HepG2 (cell line): ENCODE results near the gene KRTAP5-6. TPM values are rescaled to one million over a fixed set of nuclear protein-coding genes. Genes with fewer than 3 reads are reported as not detected.
A peak's percentile ranks its signal among the peaks of the same experiment; 100 is the strongest.

Source experiments
- ATAC-seq: fragments of 200-7000 bp; cut with Tn5 transposase; 3 replicates; pipeline ENCODE4 v1.9.1; 2020; ENCODE audit warnings: mild to moderate bottlenecking, moderate library complexity
- BruUV-seq: library from RNA; stranded (reverse); fragments of 400-500 nt; replicated peaks from 2 replicates; lab custom pipeline; 2021; lab: Mats Ljungman, UMichigan
- CTCF ChIA-PET: fragments of 300-600 bp; formaldehyde crosslinking; extraction: SDS; loops from one replicate; lab custom pipeline; 2021; ENCODE audit warnings: low total read pairs, inconsistent platforms, low intra/inter-chr PET ratio; lab: Yijun Ruan, JAX
- POLR2A ChIA-PET: fragments of 350-600 bp; sonication (Branson Sonifier 250); formaldehyde crosslinking; loops from one replicate; lab custom pipeline; 2020; ENCODE audit warnings: antibody characterized with exemption, inconsistent platforms; lab: Yijun Ruan, JAX
- DNase-seq: peaks from one replicate; pipeline ENCODE4 v3.0.0-alpha.2; 2015; ENCODE audit warnings: low spot score
- FAIRE-seq: peaks from 3 replicates; lab custom pipeline; 2011; peaks lifted over from hg19 to GRCh38; lab: Jason Lieb, UNC
- H2AFZ ChIP-seq: one replicate; pipeline ENCODE4 v1.6.1; 2011; ENCODE audit warnings: low read length, inconsistent platforms
- H3K27ac ChIP-seq: fragments of 300-600 bp; 3 replicates; pipeline ENCODE4 v1.8.0; 2011; ENCODE audit warnings: mixed run types, mild to moderate bottlenecking, mixed read lengths, low read length, inconsistent platforms; ENCODE audit not compliant: insufficient read depth; ENCODE audit errors: extremely low read length
- H3K27me3 ChIP-seq, 2 experiments: fragments of 200-600 bp in 1 of 2; 2 replicates in 1 of 2; 3 replicates in 1 of 2; pipeline versions ENCODE4 v1.6.0 to v1.8.0; 2011; ENCODE audit warnings: low read length in 2 of 2, mild to moderate bottlenecking in 2 of 2, moderate library complexity in 2 of 2, inconsistent platforms in 1 of 2; ENCODE audit not compliant: insufficient read depth in 2 of 2, control insufficient read depth in 1 of 2
- H3K36me3 ChIP-seq, 2 experiments: fragments of 200-600 bp in 1 of 2; replicated peaks in 1 of 2; 2 replicates in 1 of 2; 3 replicates in 1 of 2; pipeline versions ENCODE4 v1.5.1 to v1.8.0; 2011; ENCODE audit warnings: low read length in 2 of 2, inconsistent platforms in 1 of 2; ENCODE audit not compliant: insufficient read depth in 2 of 2, control insufficient read depth in 1 of 2
- H3K4me1 ChIP-seq: 2 replicates; pipeline ENCODE4 v1.5.1; 2012; ENCODE audit warnings: low read length, inconsistent platforms; ENCODE audit not compliant: insufficient read depth
- H3K4me2 ChIP-seq: 2 replicates; pipeline ENCODE4 v1.6.0; 2011; ENCODE audit warnings: low read depth, low read length, inconsistent platforms
- H3K4me3 ChIP-seq, 3 experiments: fragments of 200-600 bp in 1 of 3; sonication (generic), shearing (Covaris generic) in 1 of 3; replicated peaks in 1 of 3; 2 replicates each; pipeline ENCODE4 v1.5.1; 2011 to 2016; ENCODE audit warnings: low read length in 3 of 3, inconsistent platforms in 2 of 3, low read depth in 2 of 3, mild to moderate bottlenecking in 2 of 3, control low read depth in 1 of 3, mixed read lengths in 1 of 3; ENCODE audit not compliant: insufficient read depth in 1 of 3
- H3K79me2 ChIP-seq: one replicate; pipeline ENCODE4 v1.6.1; 2011; ENCODE audit warnings: low read length, inconsistent platforms; ENCODE audit not compliant: insufficient read depth
- H3K9ac ChIP-seq: 2 replicates; pipeline ENCODE4 v1.6.0; 2011; ENCODE audit warnings: mild to moderate bottlenecking, low read depth, low read length, inconsistent platforms; ENCODE audit not compliant: insufficient read depth
- H3K9me3 ChIP-seq: 2 replicates; pipeline ENCODE4 v1.5.1; 2012; ENCODE audit warnings: mild to moderate bottlenecking, low read length
- H4K20me1 ChIP-seq: 2 replicates; pipeline ENCODE4 v1.6.0; 2011; ENCODE audit warnings: inconsistent platforms, mild to moderate bottlenecking, low read length, moderate library complexity; ENCODE audit not compliant: insufficient read depth
- ZBTB38 ChIP-seq: sonication (generic); formaldehyde crosslinking; IDR thresholded peaks from 2 replicates; pipeline ENCODE4 v1.5.1; 2020; ENCODE audit warnings: mild to moderate bottlenecking, missing genetic modification reagents
- WGBS: methylation state at CpG from one replicate; pipeline ENCODE4 v1.1.6; 2017; ENCODE audit warnings: low lambda C conversion rate; 5-methylcytosine and 5-hydroxymethylcytosine counted together
- in situ Hi-C: cut with HindIII; loops from 2 replicates; pipeline ENCODE4 v1.10.0; 2017; ENCODE audit warnings: low pct_unique_long_range_greater_than_20kb; ENCODE audit not compliant: extremely low pct_ligation_motif_present
- intact Hi-C: fragments of 100-400 bp; cut with micrococcal nuclease; formaldehyde crosslinking; loops from one replicate; pipeline ENCODE4 v1.10.0; 2022; ENCODE audit not compliant: unreplicated experiment
- polyA plus RNA-seq, 8 experiments: library from polyadenylated mRNA; depleted of rRNA in 3 of 8; stranded (reverse) in 7 of 8; unstranded in 1 of 8; fragments of >200 nt; fragmentation: Illumina TruSeq in 4 of 8; extraction: Trizol in 4 of 8; gene quantifications; 2 replicates each; pipeline versions ENCODE4 v1.2.1 to v1.2.3, GENCODE V29; 2011 to 2016; ENCODE audit warnings: low read depth in 4 of 8, missing spikeins in 1 of 8, mixed read lengths in 1 of 8; ENCODE audit not compliant: insufficient read depth in 1 of 8
- total RNA-seq, 5 experiments: library from RNA; depleted of rRNA; stranded (reverse); fragments of >200 nt; fragmentation: Illumina TruSeq; extraction: Trizol; gene quantifications; 2 replicates each; pipeline ENCODE4 v1.2.3, GENCODE V29; 2016; ENCODE audit warnings: low read depth in 1 of 5
- TF ChIP-seq, protein P1 (sequence below): sonication (generic); formaldehyde crosslinking; IDR thresholded peaks from 2 replicates; pipeline ENCODE4 v1.4.0; 2020; ENCODE audit warnings: missing genetic modification reagents
- TF ChIP-seq, protein P2 (sequence below): sonication (generic); formaldehyde crosslinking; IDR thresholded peaks from 2 replicates; pipeline ENCODE4 v1.4.0; 2020; ENCODE audit warnings: mild to moderate bottlenecking, missing genetic modification reagents

The KRTAP5-6 gene
- total and polyA plus RNA-seq, 2 of the 13 experiments (the other 11 are each of a cell fraction or from before 2014, with no cell fraction given): not detected

GRCh38 chr11:1656670-1657069, 40.3 kb upstream of the KRTAP5-6 start (continued):
- TF ChIP-seq, protein P1, sequence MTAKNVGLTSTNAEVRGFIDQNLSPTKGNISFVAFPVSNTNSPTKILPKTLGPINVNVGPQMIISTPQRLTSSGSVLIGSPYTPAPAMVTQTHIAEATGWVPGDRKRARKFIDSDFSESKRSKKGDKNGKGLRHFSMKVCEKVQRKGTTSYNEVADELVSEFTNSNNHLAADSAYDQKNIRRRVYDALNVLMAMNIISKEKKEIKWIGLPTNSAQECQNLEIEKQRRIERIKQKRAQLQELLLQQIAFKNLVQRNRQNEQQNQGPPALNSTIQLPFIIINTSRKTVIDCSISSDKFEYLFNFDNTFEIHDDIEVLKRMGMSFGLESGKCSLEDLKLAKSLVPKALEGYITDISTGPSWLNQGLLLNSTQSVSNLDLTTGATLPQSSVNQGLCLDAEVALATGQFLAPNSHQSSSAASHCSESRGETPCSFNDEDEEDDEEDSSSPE (CRISPR knock-in tag): no peak

GRCh38 chr11:1659506-1659905, 37.5 kb upstream of the KRTAP5-6 start:
- H3K27ac ChIP-seq: peak overlapping the region; percentile 84
- in situ Hi-C loops: loop anchor here (5.0 kb wide), 3 partner anchors 33 to 493 kb away; partner anchors contain the start of gene SYT8
- CTCF ChIA-PET: no interaction called here

More at GRCh38 chr11:1659506-1659905, 37.5 kb upstream of the KRTAP5-6 start:
- H2AFZ ChIP-seq: no peak overlapping the region
- peak; percentile 62 for TF ChIP-seq ZBTB38
- TF ChIP-seq, protein P2, sequence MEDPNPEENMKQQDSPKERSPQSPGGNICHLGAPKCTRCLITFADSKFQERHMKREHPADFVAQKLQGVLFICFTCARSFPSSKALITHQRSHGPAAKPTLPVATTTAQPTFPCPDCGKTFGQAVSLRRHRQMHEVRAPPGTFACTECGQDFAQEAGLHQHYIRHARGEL (CRISPR knock-in tag): no peak
- no peak overlapping the region for H3K4me2 ChIP-seq
- no peaks in the 10 kb centered on the region for H3K36me3 ChIP-seq
- intact Hi-C loops: no loop called here
- H3K4me1 ChIP-seq: peaks cover 82% of the 10 kb centered on the region
- ATAC-seq (no peak), DNase-seq (no peak), FAIRE-seq (no peak)
- no TSS peak for BruUV-seq
- no peak overlapping the region for H3K4me3 ChIP-seq
- POLR2A ChIA-PET: interaction anchor here (1.7 to 2.3 kb wide), 2 partner anchors 32 to 34 kb away, joined by 4 to 18 read pairs; no protein-coding TSS in a partner anchor
- 96% methylated on average over 14 of the region's 14 CpGs for WGBS
- no peaks in the 10 kb centered on the region for H3K79me2 ChIP-seq
- H3K9ac ChIP-seq: peak overlapping the region; percentile 76
- H4K20me1 ChIP-seq: no peaks in the 10 kb centered on the region
- H3K9me3 ChIP-seq: no peaks in the 10 kb centered on the region
- H3K27me3 ChIP-seq: no peaks in the 10 kb centered on the region
